Type B pancreatic cell (in vitro differentiated cells): ENCODE measurements around the gene ZBTB21. TPM values are rescaled to one million over a fixed set of nuclear protein-coding genes. Genes with fewer than 3 reads are reported as not detected.

Source experiments
- DNase-seq: peaks from one replicate; pipeline ENCODE4 v3.0.0; 2021; ENCODE audit warnings: mixed read lengths; ENCODE audit not compliant: unreplicated experiment; ENCODE audit errors: extremely low spot score
- H3K27ac Mint-ChIP-seq: 2 replicates; pipeline ENCODE4 v1.8.0; 2021; ENCODE audit warnings: mild to moderate bottlenecking, mixed read lengths
- H3K27me3 Mint-ChIP-seq: 2 replicates; pipeline ENCODE4 v1.8.0; 2021; ENCODE audit warnings: mixed read lengths
- H3K36me3 Mint-ChIP-seq: 2 replicates; pipeline ENCODE4 v1.8.0; 2021; ENCODE audit warnings: mixed read lengths
- H3K4me1 Mint-ChIP-seq: one replicate; pipeline ENCODE4 v1.8.0; 2021; ENCODE audit warnings: mixed read lengths; ENCODE audit not compliant: unreplicated experiment
- H3K4me3 Mint-ChIP-seq: 2 replicates; pipeline ENCODE4 v1.8.0; 2021; ENCODE audit warnings: mild to moderate bottlenecking, mixed read lengths
- H3K9me3 Mint-ChIP-seq: 2 replicates; pipeline ENCODE4 v1.8.0; 2021; ENCODE audit warnings: mixed read lengths
- CTCF ChIP-seq: fragments of 200-600 bp; sonication (generic); conservative IDR thresholded peaks from 2 replicates; pipeline ENCODE4 v1.5.0; 2021; ENCODE audit warnings: antibody characterized with exemption, mild to moderate bottlenecking
- total RNA-seq: library from RNA; stranded (reverse); gene quantifications from 2 replicates; pipeline ENCODE4 v1.2.1, GENCODE V29; 2021; ENCODE audit warnings: low replicate concordance

Gene ZBTB21
- total RNA-seq, 1 donor from 2014 or later, result 19.9 TPM

- no peaks in the 10 kb centered on the region for H3K36me3 Mint-ChIP-seq
- no peaks in the 10 kb centered on the region for H3K27me3 Mint-ChIP-seq
- peak overlapping the region; percentile 61 for H3K27ac Mint-ChIP-seq
- H3K9me3 Mint-ChIP-seq, result no peaks in the 10 kb centered on the region
- no peak for TF ChIP-seq CTCF
- H3K4me3 Mint-ChIP-seq, result no peak overlapping the region
- peaks cover 21% of the 10 kb centered on the region for H3K4me1 Mint-ChIP-seq
- no peak for DNase-seq
Observed at GRCh38 chr21:42042651-42043050, 32.5 kb upstream of the ZBTB21 start.

DNA sequence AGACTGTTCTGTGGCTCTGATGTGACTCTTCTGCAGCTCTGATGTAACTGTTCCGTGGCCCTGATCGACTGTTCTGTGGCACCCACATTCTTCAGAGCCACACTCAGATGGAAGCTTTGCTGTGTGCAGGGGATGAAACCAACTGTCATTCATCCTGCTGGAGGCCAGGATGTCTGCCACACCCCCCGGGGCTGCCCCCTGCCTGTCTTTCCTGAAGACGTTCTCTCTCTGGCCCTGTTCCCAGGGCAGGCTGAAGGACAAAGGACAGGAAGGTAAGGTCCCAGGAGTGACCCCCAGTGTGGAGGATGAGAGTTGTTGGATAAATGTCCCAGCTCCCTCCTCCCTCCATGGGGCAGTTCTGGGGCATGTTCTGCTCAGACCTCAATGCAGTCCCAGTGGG, 31.6 kb upstream of the ZBTB21 start:
- Mint-ChIP-seq H3K27ac (no peak overlapping the region), H3K9me3 (no peaks in the 10 kb centered on the region), H3K4me3 (no peak overlapping the region), H3K27me3 (no peaks in the 10 kb centered on the region), H3K36me3 (no peaks in the 10 kb centered on the region), H3K4me1 (peaks cover 21% of the 10 kb centered on the region)
- no peak for DNase-seq
- TF ChIP-seq CTCF, result no peak

DNA sequence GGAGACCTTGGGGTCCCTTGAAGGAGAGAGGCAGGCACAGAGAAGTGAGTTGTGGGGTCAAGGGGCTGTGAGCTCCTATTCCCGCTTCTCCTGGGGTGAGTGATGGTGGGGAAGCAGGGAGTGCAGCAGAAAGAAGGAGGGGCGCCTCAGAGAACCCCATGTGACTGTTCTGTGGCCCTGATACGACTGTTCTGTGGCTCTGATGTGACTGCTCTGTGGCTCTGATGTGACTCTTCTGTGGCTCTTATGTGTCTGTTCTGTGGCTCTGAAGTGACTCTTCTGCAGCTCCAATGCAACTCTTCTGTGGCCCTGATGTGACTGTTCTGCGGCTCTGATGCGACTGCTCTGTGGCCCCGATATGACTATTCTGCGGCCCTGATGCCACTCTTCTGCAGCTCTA, 31.1 kb upstream of the ZBTB21 start:
- no peak overlapping the region for H3K27ac Mint-ChIP-seq
- H3K9me3 Mint-ChIP-seq, result no peaks in the 10 kb centered on the region
- H3K4me3 Mint-ChIP-seq, result no peak overlapping the region
- no peaks in the 10 kb centered on the region for H3K36me3 Mint-ChIP-seq
- H3K4me1 Mint-ChIP-seq, result peaks cover 21% of the 10 kb centered on the region
- H3K27me3 Mint-ChIP-seq, result no peaks in the 10 kb centered on the region
- TF ChIP-seq CTCF, result no peak
- DNase-seq, result no peak

GRCh38 chr21:42040411-42041180, 30.4 kb upstream of the ZBTB21 start:
- H3K27me3 Mint-ChIP-seq, result no peaks in the 10 kb centered on the region

GRCh38 chr21:42039911-42040351, 29.8 kb upstream of the ZBTB21 start:
- Mint-ChIP-seq H3K4me3 (no peak overlapping the region), H3K9me3 (no peaks in the 10 kb centered on the region), H3K4me1 (peaks cover 21% of the 10 kb centered on the region), H3K36me3 (no peaks in the 10 kb centered on the region), H3K27ac (no peak overlapping the region), H3K27me3 (no peaks in the 10 kb centered on the region)
- DNase-seq, result no peak
- TF ChIP-seq CTCF, result no peak

More at GRCh38 chr21:42040411-42041180, 30.4 kb upstream of the ZBTB21 start:
- Mint-ChIP-seq H3K27ac (no peak overlapping the region), H3K9me3 (no peaks in the 10 kb centered on the region), H3K36me3 (no peaks in the 10 kb centered on the region), H3K4me3 (no peak overlapping the region), H3K4me1 (peaks cover 21% of the 10 kb centered on the region)
- TF ChIP-seq CTCF, result no peak
- DNase-seq, result no peak
